ENCODE data around the gene RNF39. TPM values are rescaled to one million over a fixed set of nuclear protein-coding genes. Genes with fewer than 3 reads are reported as not detected.

RNF39 gene
- total and polyA plus RNA-seq, 4 donors = 1.0 to 2.3 (median 1.3) TPM; not detected in 1

- TF ChIP-seq, protein P1, sequence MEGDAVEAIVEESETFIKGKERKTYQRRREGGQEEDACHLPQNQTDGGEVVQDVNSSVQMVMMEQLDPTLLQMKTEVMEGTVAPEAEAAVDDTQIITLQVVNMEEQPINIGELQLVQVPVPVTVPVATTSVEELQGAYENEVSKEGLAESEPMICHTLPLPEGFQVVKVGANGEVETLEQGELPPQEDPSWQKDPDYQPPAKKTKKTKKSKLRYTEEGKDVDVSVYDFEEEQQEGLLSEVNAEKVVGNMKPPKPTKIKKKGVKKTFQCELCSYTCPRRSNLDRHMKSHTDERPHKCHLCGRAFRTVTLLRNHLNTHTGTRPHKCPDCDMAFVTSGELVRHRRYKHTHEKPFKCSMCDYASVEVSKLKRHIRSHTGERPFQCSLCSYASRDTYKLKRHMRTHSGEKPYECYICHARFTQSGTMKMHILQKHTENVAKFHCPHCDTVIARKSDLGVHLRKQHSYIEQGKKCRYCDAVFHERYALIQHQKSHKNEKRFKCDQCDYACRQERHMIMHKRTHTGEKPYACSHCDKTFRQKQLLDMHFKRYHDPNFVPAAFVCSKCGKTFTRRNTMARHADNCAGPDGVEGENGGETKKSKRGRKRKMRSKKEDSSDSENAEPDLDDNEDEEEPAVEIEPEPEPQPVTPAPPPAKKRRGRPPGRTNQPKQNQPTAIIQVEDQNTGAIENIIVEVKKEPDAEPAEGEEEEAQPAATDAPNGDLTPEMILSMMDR (IDR thresholded peaks at IDR 0.05; ENCODE audit: control extremely low read depth, extremely low read depth) = no peak
- Histone ChIP-seq H3K36me3 (ENCODE audit: control insufficient read depth in 4 of 4, insufficient read depth in 4 of 4, low read length in 4 of 4) (no peaks in the 10 kb centered on the region), H3K27ac (ENCODE audit: low read depth in 1 of 2, low read length in 1 of 2) (no peak overlapping the region), H3K9ac (ENCODE audit: insufficient read depth in 1 of 2, low read length in 2 of 2) (no peak overlapping the region), H3K9me3 (ENCODE audit: control insufficient read depth in 4 of 4, insufficient read depth in 3 of 4, low read length in 3 of 4) (no peaks in the 10 kb centered on the region), H3K27me3 (ENCODE audit: control insufficient read depth in 3 of 3, insufficient read depth in 3 of 3, low read length in 2 of 3) (peaks cover 0 to 65% (median 46%) of the 10 kb centered on the region in 3 donors), H3K4me3 (no peak overlapping the region), H3K4me1 (ENCODE audit: control insufficient read depth in 5 of 5, insufficient read depth in 5 of 5, low read length in 5 of 5) (no peaks in the 10 kb centered on the region)
- 80 to 81% methylated on average over 10 of the region's 10 CpGs for WGBS, 2 donors
- DNase-seq (no peak), ATAC-seq (ENCODE audit: insufficient read depth, low FRiP score) (no peak)
These were observed 36.9 kb upstream of the RNF39 start for GRCh38 chr6:30112402-30112994.

GRCh38 chr6:30111266-30111856 lies 35.8 kb upstream of the RNF39 start:
- ATAC-seq (ENCODE audit: insufficient read depth, low FRiP score) = no peak
- Histone ChIP-seq H3K9ac (ENCODE audit: insufficient read depth in 1 of 2, low read length in 2 of 2) (no peak overlapping the region), H3K4me1 (ENCODE audit: control insufficient read depth in 5 of 5, insufficient read depth in 5 of 5, low read length in 5 of 5) (no peaks in the 10 kb centered on the region), H3K4me3 (no peak overlapping the region), H3K9me3 (ENCODE audit: control insufficient read depth in 4 of 4, insufficient read depth in 3 of 4, low read length in 3 of 4) (no peaks in the 10 kb centered on the region), H3K27ac (ENCODE audit: low read depth in 1 of 2, low read length in 1 of 2) (no peak overlapping the region), H3K27me3 (ENCODE audit: control insufficient read depth in 3 of 3, insufficient read depth in 3 of 3, low read length in 2 of 3) (peaks cover 0 to 68% (median 48%) of the 10 kb centered on the region in 3 donors), H3K36me3 (ENCODE audit: control insufficient read depth in 4 of 4, insufficient read depth in 4 of 4, low read length in 4 of 4) (no peaks in the 10 kb centered on the region)
- 52 to 55% methylated on average over 27 of the region's 27 CpGs for WGBS, 2 donors
- TF ChIP-seq, protein P1 (IDR thresholded peaks at IDR 0.05; ENCODE audit: control extremely low read depth, extremely low read depth) = no peak
- no peak for DNase-seq

- ATAC-seq (ENCODE audit: insufficient read depth, low FRiP score) = no peak
- WGBS, 2 donors = 88 to 89% methylated on average over 2 of the region's 2 CpGs
These were observed 29.1 kb upstream of the RNF39 start for GRCh38 chr6:30104661-30105060.

More at GRCh38 chr6:30104661-30105060, 29.1 kb upstream of the RNF39 start:
- Histone ChIP-seq H3K4me1 (ENCODE audit: control insufficient read depth in 5 of 5, insufficient read depth in 5 of 5, low read length in 5 of 5) (peaks cover 6 to 24% (median 10%) of the 10 kb centered on the region in 5 donors), H3K36me3 (ENCODE audit: control insufficient read depth in 4 of 4, insufficient read depth in 4 of 4, low read length in 4 of 4) (no peaks in the 10 kb centered on the region), H3K27me3 (ENCODE audit: control insufficient read depth in 3 of 3, insufficient read depth in 3 of 3, low read length in 2 of 3) (peaks cover 0 to 63% (median 45%) of the 10 kb centered on the region in 3 donors), H3K27ac (ENCODE audit: low read depth in 1 of 2, low read length in 1 of 2) (no peak overlapping the region), H3K9ac (ENCODE audit: insufficient read depth in 1 of 2, low read length in 2 of 2) (no peak overlapping the region), H3K9me3 (ENCODE audit: control insufficient read depth in 4 of 4, insufficient read depth in 3 of 4, low read length in 3 of 4) (no peaks in the 10 kb centered on the region), H3K4me3 (no peak overlapping the region)
- TF ChIP-seq, protein P1 (IDR thresholded peaks at IDR 0.05; ENCODE audit: control extremely low read depth, extremely low read depth) = no peak
- no peak for DNase-seq

All from lung (tissue), 12 donors.